HG02943 (cell line): ENCODE measurements around the gene FTO.

Source experiments
- ATAC-seq: cut with Tn5 transposase; IDR thresholded peaks from one replicate; pipeline ENCODE4 v1.9.1; 2021; ENCODE audit warnings: mild to moderate bottlenecking, low read depth, moderate library complexity; ENCODE audit not compliant: unreplicated experiment

Gene FTO

DNA sequence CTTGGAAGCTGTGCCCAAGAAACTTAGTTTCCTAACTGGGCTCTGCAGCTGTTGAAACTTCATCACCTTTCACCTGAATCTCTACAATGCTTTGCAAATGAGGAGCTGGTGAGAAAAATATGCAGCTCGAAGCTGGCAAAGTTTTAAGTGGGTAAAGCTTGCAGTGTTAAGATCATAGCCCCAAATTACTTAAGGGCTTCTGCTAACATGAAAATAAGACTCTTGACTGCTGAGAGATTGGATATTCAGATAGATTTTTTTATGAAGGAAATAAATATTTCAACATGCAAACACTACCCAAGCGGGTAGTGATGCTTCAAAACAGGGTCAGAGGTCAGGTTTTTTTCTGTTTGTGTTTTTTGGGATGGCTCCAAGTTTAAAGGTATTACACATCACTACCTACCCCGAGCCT is 278.7 kb downstream of the FTO start:
- ATAC-seq = no peak

DNA sequence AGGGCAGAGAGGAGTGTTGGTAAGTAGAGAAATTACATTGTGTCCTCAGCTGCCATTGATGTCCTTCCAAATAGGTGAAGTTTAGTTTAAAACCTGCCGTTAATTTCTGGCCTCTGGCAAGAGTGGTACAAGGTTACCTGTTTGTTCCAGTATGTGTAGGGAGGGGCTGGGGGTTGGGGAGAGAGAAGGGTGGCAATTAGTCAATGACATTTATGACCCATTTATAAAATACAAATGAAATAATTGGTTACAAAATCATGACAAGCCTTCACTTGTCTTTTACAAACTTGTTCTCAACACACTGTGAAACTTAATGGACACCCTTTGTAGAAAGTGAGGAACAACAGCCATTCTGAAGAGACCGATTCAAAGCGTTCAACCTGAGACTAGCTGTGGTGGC is 281.0 kb downstream of the FTO start:
- no peak for ATAC-seq

DNA sequence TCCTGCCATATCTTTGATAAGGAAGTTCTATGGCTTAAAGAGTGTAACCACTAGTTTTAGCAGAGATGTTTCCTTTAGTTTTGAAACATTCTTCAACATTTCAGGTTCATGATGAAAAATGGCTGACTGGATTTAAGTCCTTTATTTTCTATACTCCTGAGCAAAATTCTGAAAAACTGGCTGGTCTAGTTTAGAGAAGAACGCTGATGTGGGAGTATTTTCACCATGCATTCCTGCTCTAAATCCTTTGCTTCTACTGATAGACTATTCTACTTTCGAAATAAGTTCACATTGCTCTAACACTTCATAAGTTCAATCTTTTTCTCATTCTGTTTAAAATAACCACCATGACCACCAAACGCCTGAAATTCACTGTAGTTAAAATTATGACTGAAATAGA is 281.9 kb downstream of the FTO start:
- ATAC-seq = no peak

DNA sequence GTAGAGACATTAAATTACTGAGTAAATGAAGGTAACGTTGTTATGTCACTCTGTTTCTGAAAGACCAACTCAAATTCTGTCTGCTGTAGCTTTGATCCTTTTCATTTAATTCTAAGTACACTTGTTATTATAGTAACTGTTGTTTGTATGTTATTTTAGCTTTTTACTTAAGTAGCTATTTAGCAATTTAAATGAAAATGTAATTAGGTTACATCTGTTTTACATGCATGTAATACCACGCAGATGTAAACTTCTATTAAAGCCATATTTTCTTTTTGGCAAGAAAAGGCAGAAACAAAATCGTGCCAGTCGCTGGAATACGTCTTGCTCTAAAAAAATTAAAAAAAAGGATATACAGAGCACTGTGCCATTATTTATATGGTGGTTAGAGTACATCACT is 282.8 kb downstream of the FTO start:
- no peak for ATAC-seq

DNA sequence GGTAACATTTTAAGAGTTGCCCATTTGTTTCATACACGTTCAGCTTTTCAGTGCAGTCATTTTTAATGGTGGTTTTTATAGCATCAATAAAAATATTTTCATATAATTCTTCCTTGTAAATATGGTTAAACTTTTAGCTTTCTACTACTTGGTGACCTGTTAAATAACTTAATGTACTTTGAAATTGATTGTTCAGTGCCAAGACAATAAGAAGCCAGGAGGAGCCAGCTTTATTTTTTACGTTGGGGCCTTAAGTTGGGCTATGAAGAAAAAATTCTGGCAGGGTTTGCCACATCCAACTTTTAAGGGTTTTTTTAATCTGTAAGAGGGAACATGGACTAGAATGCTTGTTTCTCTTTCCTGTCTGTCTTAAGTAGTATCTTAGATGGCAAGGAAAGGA is 284.2 kb downstream of the FTO start:
- no peak for ATAC-seq

DNA sequence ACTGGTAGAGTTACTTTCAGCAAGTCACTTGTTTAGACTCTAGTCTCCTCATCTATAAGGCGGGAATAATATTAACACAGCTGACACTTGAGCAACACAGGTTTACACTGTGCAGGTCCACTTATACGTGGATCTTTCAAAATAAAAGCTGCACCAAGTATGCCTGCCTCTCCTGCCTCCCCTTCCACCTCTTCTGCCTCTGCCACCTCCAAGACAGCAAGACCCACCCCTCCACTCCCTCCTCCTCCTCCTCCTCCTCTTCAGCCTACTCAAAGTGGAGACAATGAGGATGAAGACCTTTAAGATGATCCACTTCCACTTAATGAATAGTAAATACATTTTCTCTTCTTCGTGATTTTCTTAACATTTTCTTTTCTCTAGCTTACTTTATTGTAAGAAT is 285.6 kb downstream of the FTO start:
- no peak for ATAC-seq

DNA sequence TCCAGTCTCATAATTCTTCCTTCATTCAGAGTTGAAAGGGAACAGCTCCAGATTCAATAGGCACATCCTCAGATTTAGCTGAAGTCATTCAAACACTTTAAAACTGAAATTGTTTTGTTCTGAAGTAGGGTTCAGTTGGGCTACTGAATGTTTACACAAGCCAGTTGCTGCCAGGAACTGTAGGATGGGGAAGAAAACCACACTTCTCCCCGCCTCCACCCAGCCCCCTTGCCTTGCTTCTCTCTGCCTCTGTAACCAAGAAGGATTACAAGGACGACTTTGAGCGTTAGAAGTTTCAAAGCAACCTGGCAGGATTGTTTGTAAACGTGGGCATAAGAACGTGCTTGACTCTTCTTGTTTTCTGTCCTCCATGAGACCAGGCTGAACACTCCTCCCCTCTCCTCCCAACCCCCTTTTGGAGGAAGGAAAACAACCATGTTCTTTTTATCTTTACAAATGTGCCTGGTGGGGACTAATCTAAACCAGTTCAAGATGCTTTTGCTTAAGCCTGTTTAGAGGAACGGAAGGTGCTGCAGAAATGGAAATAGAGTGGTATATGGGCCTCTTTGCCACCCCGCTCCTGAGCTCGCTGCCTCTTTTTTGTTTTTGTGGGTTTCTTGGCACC is 287.9 kb downstream of the FTO start:
- no peak for ATAC-seq

DNA sequence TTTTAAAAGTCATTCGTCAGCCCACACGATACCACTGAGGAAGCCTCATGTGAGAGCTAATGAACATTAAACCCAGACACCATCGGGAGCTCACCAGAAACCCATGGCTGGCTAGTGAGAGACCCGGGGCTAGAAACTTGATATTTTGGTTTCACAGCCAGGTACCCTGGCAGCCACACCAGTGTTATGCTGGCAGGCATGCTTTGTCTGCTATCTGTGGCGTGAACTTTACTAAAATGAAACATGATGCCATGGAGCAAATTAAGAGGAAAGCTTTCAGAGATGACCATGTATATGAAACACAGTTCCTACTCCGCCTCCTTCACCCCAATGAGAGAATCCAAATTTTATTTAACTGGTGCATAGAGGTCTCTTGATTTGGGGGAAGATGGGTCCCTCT is 291.4 kb downstream of the FTO start:
- no peak for ATAC-seq

DNA sequence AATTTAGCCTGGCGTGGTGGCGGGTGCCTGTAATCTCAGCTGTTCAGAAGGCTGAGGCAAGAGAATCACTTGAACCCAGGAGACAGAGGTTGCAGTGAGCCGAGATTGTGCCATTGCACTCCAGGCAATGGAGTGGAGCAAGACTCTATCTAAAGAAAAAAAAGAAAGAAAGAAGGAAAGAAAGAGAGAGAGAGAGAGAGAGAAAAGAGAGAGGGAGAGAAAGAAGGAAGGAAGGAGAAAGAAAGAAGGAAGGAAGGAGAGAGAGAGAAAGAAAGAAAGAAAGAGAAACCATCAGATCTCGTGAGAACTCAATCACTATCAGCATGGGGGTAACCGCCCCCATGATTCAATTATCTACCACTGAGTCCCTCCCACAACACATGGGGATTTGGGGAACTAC is 293.0 kb downstream of the FTO start:
- ATAC-seq = no peak

DNA sequence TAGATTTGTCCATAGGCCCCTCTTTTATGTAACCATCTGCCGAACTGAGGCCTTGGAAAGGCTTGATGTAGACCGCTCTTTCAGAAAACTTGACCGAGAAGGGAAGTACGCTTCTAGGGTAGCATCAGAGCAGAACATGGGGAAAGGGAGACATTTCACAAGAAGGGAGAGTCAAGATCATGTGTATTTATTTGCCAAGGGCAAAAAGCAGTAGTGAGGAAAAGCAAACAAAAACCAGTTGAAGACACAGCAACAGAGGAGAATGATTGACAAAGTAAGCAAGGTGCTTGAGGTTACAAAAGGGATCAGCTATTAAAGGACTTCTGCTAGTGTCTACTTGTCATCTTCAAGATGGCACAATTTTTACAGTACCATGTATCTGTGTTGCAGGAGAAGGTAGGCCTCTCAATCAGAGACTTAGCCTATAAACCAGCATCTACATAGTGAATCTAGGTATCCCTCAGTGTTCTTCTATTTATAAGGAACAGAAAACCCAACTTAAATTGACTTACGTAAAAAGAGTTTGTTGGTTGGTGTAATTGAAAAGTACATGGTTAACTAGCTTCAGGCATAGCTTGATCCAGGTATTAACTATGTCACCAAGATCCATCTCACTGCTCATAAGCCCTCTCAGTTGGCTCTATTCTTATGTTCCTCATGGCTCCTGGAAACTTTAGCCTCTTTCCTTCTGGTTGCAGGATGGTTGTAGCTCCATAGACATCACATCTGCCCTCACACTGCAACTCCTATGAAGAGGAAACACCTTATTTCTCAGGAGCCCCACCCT is 294.3 kb downstream of the FTO start:
- ATAC-seq = no peak

DNA sequence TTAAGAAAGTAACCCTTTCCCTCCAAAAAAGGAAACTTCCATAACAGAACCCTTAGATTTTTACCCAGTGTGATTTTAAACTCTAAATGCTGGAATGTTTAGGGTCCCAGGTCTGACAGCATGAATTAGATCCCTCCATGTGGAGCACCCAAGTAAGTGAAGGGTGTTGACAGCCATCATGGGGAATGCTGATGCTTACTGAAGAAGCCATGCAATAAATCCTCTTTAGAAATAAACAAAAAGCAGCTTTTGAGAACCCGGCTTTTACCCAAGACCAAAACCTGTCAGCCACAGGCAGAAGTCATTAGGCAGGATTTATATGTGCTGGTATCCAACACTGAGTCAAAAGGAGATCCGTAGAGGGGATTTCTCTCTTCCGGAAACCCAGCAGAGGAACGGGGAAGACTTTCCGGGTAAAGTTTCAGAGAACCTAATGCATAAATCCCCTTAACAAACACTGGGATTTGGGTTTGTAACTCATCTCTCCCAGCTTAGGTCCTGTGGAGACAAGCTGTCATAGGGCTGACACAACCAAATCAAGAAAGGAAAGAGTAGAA is 295.1 kb downstream of the FTO start:
- ATAC-seq = no peak

DNA sequence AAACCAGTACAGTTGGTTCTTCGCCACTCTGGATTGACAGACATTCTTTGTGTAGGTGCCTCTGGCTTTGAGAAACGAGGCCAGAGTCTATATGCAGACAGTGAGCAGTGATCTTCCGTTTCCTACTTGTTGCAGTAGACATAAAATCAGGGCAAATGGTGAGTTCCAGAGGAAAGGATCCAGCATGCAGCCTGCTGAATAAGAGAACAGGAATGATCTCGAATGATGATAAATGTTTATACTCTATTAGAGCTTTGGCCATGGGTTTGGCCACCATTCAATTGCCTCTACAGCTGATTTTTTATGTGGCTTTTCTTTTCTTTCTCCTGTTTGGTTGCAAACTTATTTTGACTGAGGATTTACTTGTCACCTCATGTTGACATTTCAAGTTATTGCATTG is 295.9 kb downstream of the FTO start:
- no peak for ATAC-seq

DNA sequence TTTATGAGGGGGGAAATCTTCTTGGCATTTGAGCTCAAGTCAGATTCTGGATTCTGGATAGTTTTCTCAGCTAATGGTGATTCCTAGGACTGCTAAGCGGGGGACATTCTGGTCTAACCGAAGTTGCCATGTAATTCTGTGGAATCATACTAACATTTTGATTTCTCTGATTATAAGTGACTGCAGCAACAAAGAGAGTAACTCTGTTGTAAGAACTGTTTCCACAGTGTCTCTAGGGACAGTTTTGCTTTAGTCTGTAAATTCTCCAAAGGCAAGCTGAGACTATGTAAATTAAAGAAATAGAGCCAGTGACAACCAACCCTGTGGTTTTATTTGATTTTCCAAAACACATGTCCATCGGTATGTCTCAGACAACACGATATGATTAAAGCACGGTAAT is 296.4 kb downstream of the FTO start:
- no peak for ATAC-seq

DNA sequence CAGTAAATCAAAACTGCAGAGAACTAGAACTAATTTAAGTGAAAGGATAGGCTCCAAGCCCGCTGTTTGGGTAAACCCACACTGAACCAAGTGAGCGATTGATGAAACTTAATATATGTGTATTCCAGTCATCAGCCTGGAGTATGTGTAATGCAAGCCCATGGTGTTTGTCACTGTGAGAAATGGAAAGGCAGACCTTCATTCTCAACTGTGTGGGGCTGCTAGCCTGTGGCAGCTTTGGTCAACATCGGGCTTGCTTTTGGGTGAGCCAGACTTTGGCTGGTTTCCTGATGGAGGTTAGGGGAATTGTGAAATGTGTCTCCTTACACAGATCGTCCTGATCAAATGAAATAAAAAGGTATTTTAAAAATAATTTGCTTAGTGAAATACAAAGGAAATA is 302.7 kb downstream of the FTO start:
- ATAC-seq = no peak

DNA sequence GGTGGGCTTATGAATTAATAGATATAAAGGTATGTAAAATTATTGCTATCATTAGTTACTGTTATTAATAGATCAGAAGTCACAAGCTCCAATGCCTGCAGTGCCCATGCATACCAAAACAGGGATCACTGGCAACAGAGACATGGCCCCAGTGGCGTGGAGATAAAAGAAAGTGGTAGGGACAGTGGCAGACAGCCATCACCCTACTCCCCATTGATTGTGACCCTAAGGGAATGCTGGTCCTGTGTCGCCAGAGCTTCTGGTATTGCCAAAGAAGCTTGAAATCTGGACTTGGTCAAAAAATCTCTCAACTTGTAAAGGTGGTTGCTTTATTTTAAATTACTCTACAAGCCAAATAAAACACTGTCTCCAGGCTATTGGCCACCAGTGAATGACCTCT is 303.5 kb downstream of the FTO start:
- ATAC-seq = no peak

DNA sequence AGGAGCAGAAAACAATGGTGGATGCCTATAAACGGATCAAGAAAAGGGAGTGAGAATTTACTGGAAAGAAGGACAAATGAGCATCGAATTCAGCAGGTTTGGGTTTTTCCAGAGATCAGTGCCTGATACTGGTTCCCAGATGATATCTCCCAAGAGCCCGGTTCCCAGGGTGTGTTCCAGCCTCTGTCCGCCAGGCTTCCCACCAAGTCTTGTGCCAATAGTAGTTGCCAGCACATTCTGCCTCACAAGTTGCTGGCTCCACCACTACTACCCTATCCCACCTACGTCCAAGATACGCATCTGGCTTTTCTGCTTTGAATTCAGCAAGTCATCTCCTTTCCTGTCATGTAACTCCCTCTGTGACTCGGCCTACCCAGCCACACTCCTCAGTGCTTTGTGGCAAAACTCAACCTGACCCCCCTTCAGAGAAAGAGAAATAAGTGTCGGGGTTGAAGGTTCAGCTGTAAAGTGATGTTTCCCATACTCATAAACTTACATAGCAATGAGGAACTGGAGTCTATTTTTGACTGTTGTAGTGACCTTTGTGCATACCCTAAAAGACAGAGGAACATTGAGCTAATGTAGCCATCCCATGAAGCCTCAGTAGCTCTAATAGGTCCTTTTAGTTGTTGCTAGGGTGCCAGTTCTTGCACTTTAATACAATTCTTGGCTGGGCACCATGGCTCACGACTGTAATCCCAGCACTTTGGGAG is 305.7 kb downstream of the FTO start:
- no peak for ATAC-seq

DNA sequence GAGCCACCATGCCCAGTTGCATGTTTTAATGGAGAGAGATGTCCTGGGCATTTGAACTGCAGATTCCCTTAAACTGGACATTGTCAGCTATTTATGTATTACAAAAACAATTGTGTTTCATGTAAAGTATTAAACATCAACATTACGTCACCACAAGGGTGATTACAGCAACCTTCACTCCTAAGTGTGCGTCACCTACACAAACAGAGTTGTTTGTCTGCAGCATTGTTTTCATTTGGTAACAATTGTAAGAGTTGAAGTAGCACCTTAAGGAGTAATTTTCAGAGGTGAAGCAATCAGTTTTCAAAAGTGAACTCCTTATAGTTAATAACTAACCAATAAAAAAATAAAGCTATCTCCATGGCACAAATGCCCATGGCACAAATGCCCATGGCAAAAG is 311.2 kb downstream of the FTO start:
- ATAC-seq = no peak

DNA sequence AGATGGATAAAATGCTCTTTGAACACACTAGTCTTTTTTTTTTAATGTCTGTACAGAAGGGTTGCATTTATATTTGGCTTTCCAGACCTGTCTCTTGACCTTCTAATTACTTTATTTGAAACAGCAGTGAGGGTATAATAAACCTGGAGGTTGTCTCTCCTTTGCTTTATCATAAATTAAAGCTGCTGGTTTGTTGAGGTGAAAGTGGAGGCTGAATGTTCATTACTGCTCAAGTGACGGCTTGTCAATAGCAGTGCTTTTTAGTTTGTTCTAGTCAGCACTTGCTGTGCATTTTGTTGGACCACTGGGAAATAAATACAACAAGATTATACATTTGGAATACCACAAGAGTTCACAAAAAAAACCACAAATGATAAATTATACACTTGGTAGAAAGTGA is 318.4 kb downstream of the FTO start:
- ATAC-seq = no peak

DNA sequence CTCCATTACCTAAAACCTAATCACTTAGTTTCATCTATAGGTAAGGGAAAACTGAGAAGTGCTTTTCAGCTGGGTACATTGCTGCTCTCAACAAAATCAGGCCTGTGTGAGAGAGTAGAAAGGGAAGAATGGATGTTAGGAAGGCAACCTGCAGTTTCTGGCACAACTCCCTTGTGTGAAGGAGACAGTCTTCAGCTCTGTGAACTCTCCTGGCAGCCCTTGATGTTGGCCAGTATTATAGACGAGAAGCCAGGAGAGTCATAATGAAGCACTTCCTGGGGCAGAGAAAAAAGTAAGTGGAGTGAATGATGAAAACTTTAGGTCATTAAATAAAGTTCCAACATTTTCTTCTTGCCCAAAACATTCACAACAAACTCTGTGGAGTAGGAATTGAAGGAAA is 322.5 kb downstream of the FTO start:
- no peak for ATAC-seq

DNA sequence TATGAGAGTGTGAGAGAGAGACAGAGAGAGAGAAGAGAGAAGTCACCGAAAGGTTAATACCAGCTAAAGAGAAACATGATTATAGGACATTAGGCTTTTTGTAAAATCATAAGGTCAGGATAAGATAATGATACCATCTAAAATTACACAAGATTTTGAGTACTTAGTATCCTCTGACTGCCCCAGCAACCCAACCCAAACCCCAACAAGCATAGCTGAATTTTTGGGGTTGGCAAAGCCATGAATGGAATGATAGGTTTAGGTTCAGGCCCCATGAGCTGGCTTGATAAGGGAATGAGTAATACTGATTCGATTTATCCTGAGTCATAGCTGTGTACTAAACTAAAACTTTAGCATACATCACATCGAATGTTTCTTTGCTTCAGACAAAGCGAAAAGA is 323.1 kb downstream of the FTO start:
- ATAC-seq = no peak

DNA sequence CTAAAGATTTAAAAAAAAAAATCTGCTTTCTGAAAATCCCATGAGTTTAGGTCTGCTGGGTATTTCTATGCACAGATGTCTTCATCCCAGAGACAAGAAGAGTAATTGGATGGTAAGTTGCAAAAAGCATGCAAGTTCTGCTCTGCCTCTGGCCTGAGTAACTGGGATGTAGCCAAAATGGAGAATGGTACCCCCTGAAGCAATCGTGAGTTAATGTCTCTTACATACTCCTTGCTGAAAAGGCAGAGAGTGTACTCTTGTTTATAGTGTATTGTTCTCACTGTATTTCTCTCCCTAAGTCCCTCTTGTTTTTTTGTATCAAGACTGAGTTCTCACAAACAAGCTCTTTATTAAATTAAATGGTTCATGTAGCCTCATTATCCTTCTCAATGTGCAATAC is 323.6 kb downstream of the FTO start:
- no peak for ATAC-seq

DNA sequence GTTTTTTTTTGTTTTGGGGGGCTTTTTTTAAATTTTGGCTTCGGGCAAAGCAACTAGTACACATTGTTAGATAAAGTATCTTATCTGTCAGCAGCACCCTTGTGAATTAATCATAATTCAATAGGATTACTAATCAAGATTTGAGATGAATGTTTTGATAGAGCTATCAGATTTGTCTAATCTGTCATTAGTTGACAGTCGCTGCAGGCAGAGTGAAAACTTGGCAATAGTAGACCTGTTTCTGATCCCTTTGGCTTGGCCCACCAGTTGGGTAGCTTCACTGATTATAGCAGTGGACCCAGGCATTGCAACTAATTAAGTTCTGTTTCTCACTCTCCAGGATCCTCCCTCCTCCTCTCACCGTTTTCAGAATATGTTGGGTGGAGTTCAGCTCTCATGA is 324.0 kb downstream of the FTO start:
- ATAC-seq = no peak
